HG02623 (cell line): ENCODE data around the gene GAGE12J.
"Not testable (repeated sequence)": the region's sequence is repeated elsewhere in the genome, so short reads cannot be mapped to it uniquely, and the experiment has no call there.

Source experiments
- ATAC-seq: cut with Tn5 transposase; IDR thresholded peaks from one replicate; pipeline ENCODE4 v1.9.1; 2021; ENCODE audit warnings: moderate library complexity; ENCODE audit not compliant: unreplicated experiment

GAGE12J gene

GRCh38 chrX:49309401-49309981 lies 12.3 kb upstream of the GAGE12J start:
- no peak for ATAC-seq

- ATAC-seq = no peak
These were observed 11.5 kb upstream of the GAGE12J start for GRCh38 chrX:49310371-49310770.

DNA sequence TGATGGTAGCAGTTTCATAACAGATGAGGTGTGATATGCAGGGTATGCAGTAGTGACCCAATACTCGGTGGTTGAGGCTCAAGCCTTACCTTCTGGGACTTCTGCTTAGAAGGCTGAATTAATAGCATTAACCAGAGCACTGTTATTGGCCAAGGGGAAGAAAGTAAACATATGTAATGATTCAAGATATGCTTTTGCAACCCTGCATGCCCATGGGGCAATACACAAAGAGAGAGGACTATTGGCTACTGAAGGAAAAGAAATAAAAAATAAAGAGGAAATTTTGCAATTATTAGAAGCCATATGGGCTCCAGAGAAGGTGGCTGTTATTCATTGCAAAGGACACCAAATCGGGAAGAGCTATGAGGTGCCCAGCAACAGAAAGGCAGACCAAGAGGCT lies 9.7 kb upstream of the GAGE12J start:
- no peak for ATAC-seq

DNA sequence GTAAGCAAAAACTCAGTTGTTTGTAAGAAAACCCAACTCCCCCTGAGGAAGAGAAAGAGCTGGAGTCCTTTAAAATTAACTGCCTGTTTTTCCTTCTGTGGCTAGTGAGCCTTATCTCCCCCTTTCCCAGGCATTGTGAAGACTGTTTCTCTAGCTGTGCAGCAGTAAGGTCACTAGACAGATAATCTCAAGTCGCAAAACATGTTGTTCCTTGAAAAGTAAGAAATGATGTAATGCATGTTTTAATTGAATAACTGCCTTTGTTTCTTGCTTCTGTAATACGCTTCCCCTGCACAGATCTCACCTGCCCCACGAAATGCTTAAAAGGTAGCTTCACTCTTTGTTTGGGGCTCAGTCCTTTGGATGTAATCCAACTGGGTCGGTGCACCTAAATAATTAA lies 5.8 kb upstream of the GAGE12J start:
- no peak for ATAC-seq

DNA sequence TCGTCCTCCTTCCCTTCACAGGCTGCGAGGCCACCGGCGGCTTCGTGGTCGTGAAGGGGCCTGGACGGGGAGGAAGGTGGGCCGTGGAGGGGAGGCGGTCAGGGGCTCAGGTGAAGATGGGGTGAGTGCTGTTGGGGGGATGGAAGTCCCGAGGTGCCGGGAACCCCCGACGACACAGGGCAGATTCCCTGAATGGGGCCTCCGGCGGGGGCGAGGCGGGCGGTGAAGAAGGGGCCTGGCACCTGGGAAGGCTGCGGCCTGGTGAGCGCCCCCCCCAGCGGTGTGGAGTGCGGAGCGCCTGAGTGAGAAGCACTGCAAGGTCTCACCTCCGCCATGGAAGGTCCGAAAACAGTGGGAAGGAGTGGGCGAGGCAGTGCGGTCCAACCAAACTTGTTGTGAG lies 429 bp downstream of the GAGE12J start:
- not testable (repeated sequence) for ATAC-seq

- ATAC-seq = not testable (repeated sequence)
These were observed 1.9 kb downstream of the GAGE12J start for GRCh38 chrX:49323735-49324134.

DNA sequence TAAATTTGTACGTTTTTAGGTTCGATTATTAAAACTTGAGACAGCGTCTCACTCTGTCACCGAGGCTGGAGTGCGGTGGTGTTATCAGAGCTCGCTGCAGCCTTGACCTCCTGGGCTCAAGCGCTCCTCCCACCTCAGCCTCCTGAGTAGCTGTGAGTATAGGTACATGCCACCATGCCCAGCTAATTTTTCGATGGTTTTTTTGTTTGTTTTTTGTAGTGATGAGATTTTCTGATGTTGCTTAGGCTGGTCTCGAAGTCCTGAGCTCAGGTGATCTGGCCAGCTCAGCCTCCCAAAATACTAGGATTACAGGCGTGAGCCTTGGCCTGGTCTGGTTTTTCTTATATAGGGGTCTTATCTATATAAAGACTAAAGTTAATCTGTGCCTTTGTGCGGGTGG lies 8.6 kb downstream of the GAGE12J start:
- not testable (repeated sequence) for ATAC-seq

DNA sequence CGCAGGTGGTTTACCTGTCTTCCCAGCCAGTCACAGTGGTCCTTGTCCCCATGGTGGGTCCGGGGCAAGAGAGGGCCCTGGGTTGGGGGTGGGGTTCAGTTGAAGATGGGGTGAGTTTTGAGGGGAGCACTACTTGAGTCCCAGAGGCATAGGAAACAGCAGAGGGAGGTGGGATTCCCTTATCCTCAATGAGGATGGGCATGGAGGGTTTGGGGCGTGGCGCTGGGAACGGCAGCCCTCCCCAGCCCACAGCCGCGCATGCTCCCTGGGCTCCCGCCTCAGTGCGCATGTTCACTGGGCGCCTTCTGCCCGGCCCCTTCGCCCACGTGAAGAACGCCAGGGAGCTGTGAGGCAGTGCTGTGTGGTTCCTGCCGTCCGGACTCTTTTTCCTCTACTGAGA lies 9.4 kb downstream of the GAGE12J start, which contains the start of gene GAGE13:
TSS of gene GAGE13 (plus strand) at position 301 of the 400 bp plus-strand sequence. CDS start 1,156 bp downstream, outside the sequence.
- ATAC-seq = not testable (repeated sequence)

GRCh38 chrX:49331841-49332240 lies 10.0 kb downstream of the GAGE12J start:
- ATAC-seq = not testable (repeated sequence)

- not testable (repeated sequence) for ATAC-seq
These were observed 19.6 kb downstream of the GAGE12J start for GRCh38 chrX:49341449-49341848.

DNA sequence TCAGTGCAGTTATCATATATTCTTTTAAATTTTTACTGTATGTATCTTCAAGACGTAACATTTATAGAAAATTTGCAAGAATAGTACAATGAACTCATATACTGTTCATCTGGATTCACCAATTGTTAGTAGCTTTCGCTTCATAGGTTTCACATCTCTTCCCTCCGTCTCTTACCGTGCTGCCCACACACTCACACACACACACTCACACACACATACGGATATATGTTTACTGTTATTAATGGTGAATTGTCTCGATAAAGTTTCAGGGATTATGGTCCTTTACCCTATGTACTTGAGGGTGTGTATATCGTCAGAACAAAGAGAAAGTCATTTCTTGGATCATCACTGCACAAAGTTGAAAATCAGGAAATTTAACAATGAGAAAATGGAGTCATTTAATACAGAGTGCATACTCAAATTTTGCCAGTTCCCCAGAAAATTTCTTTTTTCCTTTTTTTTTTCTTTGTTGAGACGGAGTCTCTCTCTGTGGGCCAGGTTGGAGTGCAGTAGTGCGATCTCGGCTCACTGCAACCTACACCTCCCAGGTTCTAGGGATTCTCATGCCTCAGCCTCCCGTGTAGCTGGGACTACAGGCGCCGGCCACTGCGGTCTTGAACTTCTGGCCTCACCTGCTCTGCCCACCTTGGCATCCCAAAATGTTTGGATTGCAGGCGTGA lies 22.8 kb downstream of the GAGE12J start:
- ATAC-seq = not testable (repeated sequence)

- ATAC-seq = not testable (repeated sequence)
These were observed 23.6 kb downstream of the GAGE12J start for GRCh38 chrX:49345402-49345801.

DNA sequence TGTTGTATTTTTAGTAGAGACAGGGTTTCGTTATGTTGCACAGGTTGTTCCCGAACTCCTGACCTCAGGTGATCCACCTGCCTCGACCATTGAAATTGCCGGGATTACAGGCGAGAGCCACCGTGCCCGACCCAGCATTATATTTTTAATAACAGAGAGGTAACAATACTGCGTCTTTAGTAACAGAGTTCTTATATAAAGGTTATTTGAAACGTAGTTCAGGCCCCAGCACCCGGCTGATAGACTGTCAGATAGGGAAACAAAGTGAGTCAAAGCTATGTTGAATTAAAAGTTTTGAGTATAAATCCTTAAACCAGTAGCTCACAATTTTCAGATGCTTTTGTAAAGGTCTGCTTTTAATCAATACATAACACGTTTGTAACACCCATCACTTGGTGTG lies 24.3 kb downstream of the GAGE12J start:
- not testable (repeated sequence) for ATAC-seq
